ENCODE results near the gene PRXL2C. TPM values are rescaled to one million over a fixed set of nuclear protein-coding genes. Genes with fewer than 3 reads are reported as not detected.

PRXL2C gene
- total RNA-seq, 1 experiment from 2014 or later: 10.5 TPM

GRCh38 chr9:96663506-96664120 is 8.5 kb upstream of the PRXL2C start:
- no TSS peak for BruUV-seq (replicated peaks)
- CTCF ChIA-PET: no interaction called here
- Mint-ChIP-seq H3K4me3 (ENCODE audit: low read depth, unreplicated experiment) (no peak overlapping the region), H3K27ac (ENCODE audit: unreplicated experiment) (no peak overlapping the region), H3K27me3 (ENCODE audit: unreplicated experiment) (no peaks in the 10 kb centered on the region), H3K4me1 (ENCODE audit: low read depth, unreplicated experiment) (no peaks in the 10 kb centered on the region), H3K9me3 (ENCODE audit: low read depth, unreplicated experiment) (no peaks in the 10 kb centered on the region), H3K36me3 (ENCODE audit: insufficient read depth, unreplicated experiment) (no peaks in the 10 kb centered on the region)
- DNase-seq: no peak
- TF ChIP-seq CTCF (IDR thresholded peaks at IDR 0.05; ENCODE audit: unreplicated experiment): no peak
- intact Hi-C loops (cut with micrococcal nuclease; ENCODE audit: unreplicated experiment): loop anchor here (10.0 kb wide), 1 partner anchor 329 kb away; no protein-coding TSS in a partner anchor

- H3K4me1 Mint-ChIP-seq (ENCODE audit: low read depth, unreplicated experiment): peaks cover 11% of the 10 kb centered on the region
- no peaks in the 10 kb centered on the region for H3K27me3 Mint-ChIP-seq (ENCODE audit: unreplicated experiment)
- no peak for DNase-seq
- CTCF ChIA-PET: no interaction called here
- no peak overlapping the region for H3K4me3 Mint-ChIP-seq (ENCODE audit: low read depth, unreplicated experiment)
- intact Hi-C loops (cut with micrococcal nuclease; ENCODE audit: unreplicated experiment): loop anchor here (10.0 kb wide), 1 partner anchor 327 kb away; no protein-coding TSS in a partner anchor
- H3K36me3 Mint-ChIP-seq (ENCODE audit: insufficient read depth, unreplicated experiment): peaks cover 4% of the 10 kb centered on the region
- no peak overlapping the region for H3K27ac Mint-ChIP-seq (ENCODE audit: unreplicated experiment)
- TF ChIP-seq CTCF (IDR thresholded peaks at IDR 0.05; ENCODE audit: unreplicated experiment): no peak
- H3K9me3 Mint-ChIP-seq (ENCODE audit: low read depth, unreplicated experiment): peaks cover 3% of the 10 kb centered on the region
- BruUV-seq (replicated peaks): no TSS peak
Measured at GRCh38 chr9:96661711-96662110, 6.6 kb upstream of the PRXL2C start.

- no peak overlapping the region for H3K27ac Mint-ChIP-seq (ENCODE audit: unreplicated experiment)
- H3K27me3 Mint-ChIP-seq (ENCODE audit: unreplicated experiment): no peaks in the 10 kb centered on the region
- no peak for DNase-seq
- intact Hi-C loops (cut with micrococcal nuclease; ENCODE audit: unreplicated experiment): loop anchor here (10.0 kb wide), 1 partner anchor 326 kb away; no protein-coding TSS in a partner anchor
- no TSS peak for BruUV-seq (replicated peaks)
- CTCF ChIA-PET: interaction anchor here (0.7 kb wide), 1 partner anchor 378 kb away, joined by 4 read pairs; no protein-coding TSS in a partner anchor
- H3K36me3 Mint-ChIP-seq (ENCODE audit: insufficient read depth, unreplicated experiment): peaks cover 8% of the 10 kb centered on the region
- peaks cover 11% of the 10 kb centered on the region for H3K4me1 Mint-ChIP-seq (ENCODE audit: low read depth, unreplicated experiment)
- H3K4me3 Mint-ChIP-seq (ENCODE audit: low read depth, unreplicated experiment): no peak overlapping the region
- TF ChIP-seq CTCF (IDR thresholded peaks at IDR 0.05; ENCODE audit: unreplicated experiment): no peak
- H3K9me3 Mint-ChIP-seq (ENCODE audit: low read depth, unreplicated experiment): peaks cover 3% of the 10 kb centered on the region
Measured at GRCh38 chr9:96660692-96661248, 5.7 kb upstream of the PRXL2C start.

- intact Hi-C loops (cut with micrococcal nuclease; ENCODE audit: unreplicated experiment): loop anchor here (5.0 to 10.0 kb wide), 3 partner anchors 37 to 210 kb away; partner anchors contain the start of gene CDC14B
- CTCF ChIA-PET: no interaction called here
Measured at GRCh38 chr9:96654450-96655197, 493 bp downstream of the PRXL2C start.

More at GRCh38 chr9:96654450-96655197, 493 bp downstream of the PRXL2C start:
- Mint-ChIP-seq H3K4me3 (ENCODE audit: low read depth, unreplicated experiment) (peak overlapping the region; percentile 80), H3K4me1 (ENCODE audit: low read depth, unreplicated experiment) (peaks cover 11% of the 10 kb centered on the region), H3K27me3 (ENCODE audit: unreplicated experiment) (no peaks in the 10 kb centered on the region), H3K27ac (ENCODE audit: unreplicated experiment) (peak overlapping the region; percentile 89), H3K9me3 (ENCODE audit: low read depth, unreplicated experiment) (peaks cover 3% of the 10 kb centered on the region), H3K36me3 (ENCODE audit: insufficient read depth, unreplicated experiment) (peaks cover 25% of the 10 kb centered on the region)
- DNase-seq: peak; percentile 56
- no TSS peak for BruUV-seq (replicated peaks)
- no peak for TF ChIP-seq CTCF (IDR thresholded peaks at IDR 0.05; ENCODE audit: unreplicated experiment)

Measured in Calu3 (cell line).